HG03565 (cell line): Measurements from ENCODE around the gene H1-8.

ENCODE experiments used
- ATAC-seq: cut with Tn5 transposase; IDR thresholded peaks from one replicate; pipeline ENCODE4 v1.9.1; 2021; ENCODE audit warnings: mild to moderate bottlenecking, moderate library complexity; ENCODE audit not compliant: unreplicated experiment

The H1-8 gene

DNA sequence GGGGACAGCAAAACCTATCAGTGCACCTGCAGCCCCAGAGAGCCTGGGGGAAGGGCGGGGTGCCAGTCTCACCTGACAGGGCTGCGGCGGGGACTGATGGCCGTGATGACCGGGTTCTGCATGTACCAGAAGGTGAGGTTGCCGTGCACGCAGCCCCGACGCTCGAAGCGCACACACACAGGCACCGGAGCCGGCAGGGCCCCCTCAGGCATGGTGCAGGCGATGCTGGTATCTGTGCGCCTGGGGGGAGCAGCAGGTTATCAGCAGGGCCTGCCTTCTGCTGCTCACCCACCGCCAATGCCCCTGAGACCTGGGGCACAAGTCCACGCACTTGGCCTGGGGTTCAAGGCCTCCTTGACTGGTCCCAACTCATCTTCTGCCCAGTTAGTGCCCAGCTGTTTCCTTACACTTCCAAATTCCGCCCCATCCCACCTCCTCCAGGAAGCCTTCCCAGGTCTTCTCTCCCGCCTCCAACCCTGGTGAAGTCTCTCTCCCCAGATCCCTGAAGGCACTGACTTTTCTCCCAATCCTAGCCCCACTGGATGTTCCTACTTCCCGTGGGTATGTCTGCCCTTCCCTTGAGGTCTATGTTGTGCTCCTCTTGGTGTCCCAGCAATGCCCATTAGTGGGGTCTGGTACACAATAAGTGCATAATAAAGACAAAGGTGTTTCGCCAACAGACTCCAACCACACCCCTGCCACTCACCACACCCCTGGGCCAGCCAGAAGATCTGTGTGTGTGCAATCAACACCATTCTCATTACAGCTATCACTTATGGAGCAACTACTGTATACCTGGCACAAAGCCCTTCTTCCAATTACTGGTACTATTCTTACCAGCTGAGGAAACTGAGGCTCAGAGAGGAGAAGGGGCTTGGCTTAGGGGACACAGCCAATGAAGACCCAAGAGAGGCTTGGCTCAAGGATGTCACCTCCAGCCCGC lies 28.9 kb downstream of the H1-8 start:
- ATAC-seq = no peak

- no peak for ATAC-seq
Observed at GRCh38 chr3:129572603-129573002, 29.6 kb downstream of the H1-8 start.

- ATAC-seq = no peak
Observed at GRCh38 chr3:129573493-129573892, 30.5 kb downstream of the H1-8 start.

DNA sequence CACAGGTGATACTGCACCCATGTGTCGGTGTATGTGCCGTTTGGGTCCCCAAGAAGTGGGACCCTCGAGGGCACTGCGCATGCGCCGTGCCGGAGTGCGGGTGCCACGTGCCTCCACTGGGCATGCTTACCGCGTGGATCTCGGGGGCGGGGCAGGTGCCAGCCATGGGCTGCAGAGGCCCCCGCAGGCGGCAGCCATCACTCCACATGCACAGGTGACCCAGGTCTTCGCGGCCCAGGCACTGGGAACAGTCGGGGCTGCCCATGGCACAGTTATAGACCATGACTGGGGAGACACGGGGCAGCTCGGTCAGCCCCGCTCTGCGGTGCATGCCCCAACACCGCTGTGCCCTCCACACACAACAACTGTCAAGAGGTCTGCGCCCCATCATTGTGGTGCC lies 31.2 kb downstream of the H1-8 start:
- no peak for ATAC-seq

GRCh38 chr3:129575233-129575996 lies 32.4 kb downstream of the H1-8 start:
- no peak for ATAC-seq

GRCh38 chr3:129575997-129576384 lies 33.0 kb downstream of the H1-8 start:
- no peak for ATAC-seq

- ATAC-seq = no peak
Observed at GRCh38 chr3:129576514-129577352, 33.8 kb downstream of the H1-8 start.

GRCh38 chr3:129577366-129577765 lies 34.4 kb downstream of the H1-8 start:
- ATAC-seq = no peak

DNA sequence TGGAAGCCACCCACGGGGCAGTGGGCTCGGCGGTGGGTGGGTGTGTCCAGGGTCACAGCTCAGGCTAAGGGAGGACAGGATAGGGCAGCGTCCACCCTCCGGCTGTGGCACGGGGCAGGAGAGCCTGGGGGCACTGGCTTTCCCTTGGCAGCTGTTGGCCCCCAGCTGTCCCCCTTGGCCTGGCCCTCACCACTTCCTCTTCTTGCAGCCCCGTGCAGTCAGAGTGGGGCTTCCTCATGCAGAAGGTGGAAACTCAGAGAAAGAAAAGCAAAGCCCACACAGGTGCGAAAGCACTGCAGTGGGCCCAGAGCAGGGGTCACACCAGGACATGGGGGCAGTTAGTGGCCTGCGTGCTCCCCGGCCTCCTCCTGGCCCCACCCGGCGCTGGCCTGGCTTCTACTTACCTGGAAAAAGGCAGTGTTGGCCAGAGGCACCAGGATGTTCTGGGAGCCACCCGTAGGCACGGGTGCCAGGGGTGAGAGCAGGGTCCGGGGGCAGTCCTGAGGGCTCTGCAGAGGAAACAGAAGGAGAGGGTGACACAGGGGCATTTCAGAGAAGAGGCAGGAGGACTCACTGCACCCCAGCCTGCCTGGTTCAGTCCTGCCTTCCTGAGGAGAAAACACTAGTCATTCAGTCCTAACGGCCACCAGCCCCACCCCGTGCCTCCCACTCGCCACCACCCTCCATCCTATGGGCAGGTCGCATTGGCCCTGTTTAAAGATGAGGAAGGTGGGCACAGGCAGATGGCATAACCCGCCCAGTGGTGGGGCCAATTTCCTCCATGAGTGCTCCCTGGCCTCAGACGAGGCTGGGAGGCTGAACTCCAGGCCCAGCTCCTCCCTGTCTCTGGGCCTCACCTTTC lies 35.2 kb downstream of the H1-8 start:
- no peak for ATAC-seq

DNA sequence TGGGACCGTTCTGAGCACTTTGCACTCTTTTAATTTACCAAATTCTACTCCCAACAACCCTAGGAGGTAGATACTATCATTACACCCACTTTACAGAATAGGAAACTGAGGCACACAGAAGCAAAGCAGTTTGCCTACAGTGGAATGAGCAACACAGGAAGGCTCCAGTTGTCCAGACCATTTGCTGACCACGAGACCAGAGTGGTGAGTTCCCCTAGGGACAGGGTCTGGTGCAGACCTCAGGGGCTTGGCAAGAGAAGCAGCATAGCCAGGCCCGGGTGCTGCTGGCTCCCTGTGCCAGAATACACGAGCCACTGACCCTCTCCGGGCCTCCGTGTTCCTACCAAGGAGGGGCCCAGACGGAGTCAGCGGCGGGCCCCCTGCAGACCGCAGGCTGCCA lies 37.0 kb downstream of the H1-8 start:
- no peak for ATAC-seq

DNA sequence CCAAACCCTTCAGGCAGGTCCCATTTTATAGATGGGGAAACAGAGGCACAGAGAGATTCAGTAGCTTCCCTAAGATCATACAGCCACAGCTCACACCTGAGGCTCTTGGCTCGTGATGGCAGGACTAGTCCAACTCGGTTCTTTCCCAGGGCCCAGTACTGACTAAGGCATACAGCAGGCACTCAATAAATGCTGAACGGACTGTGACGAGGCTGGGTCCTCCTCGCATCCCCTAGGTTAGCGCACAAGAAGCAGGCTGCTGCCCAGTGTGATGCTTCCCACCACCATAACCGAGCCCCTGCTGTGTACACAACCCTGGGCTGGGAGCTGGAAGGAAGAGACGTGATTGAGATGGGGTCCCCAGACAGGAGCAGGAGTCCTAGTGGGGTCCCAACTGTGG lies 38.6 kb downstream of the H1-8 start:
- ATAC-seq = no peak

DNA sequence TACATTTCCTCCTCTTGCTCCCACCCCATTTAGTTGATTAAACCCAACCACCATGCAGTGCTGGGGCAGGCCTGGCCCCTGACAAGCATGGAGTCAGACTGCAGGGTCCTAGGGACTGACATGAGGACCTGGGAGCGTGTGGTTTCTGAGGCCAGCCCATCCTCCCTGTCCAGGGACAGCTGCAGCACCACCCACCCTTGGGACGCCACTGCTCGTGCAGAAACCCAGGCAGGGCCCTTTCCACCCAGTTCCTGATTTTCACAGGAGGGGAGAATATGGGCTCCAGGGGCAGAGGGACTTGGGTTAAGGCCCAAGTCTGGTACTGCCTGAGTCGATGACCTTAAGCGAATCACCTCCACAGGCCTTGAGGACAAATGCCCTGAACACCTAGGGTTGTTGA lies 39.8 kb downstream of the H1-8 start:
- ATAC-seq = no peak

GRCh38 chr3:129583289-129583688 lies 40.3 kb downstream of the H1-8 start:
- no peak for ATAC-seq

GRCh38 chr3:129584631-129585030 lies 41.7 kb downstream of the H1-8 start:
- ATAC-seq = no peak

DNA sequence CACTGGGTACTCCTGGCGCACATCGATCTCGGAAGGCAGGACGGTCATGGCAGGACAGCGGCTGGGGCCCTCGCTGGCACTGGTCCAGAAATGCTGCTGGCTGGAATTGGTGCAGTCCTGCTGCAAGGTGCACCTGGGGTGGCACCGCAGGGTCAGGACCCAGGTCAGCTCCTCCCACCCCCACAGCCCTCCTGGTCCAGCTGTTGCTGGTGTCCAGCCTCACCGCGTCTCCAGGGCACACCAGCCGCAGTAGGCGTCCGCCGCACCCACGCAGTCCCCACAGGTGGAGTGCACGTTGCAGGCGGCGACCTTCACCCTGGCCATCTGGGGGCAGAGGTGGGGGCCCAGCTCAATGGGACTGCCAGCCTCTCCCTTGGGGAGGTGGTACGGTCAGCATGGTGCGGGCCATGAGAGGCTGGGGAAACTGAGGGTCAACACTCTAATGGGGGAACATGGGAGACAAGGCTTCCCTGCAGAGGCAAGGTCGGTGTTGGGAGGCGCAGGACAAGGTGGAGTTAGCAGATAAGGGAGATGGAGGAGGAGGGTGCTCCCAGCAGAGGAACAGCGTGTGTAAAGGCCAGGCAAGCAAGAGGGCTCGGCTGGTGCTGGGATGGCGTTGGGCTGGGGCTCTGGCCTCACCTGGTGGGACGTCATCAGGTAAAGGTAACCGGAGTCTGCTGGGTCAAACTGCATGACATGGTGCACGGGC lies 43.1 kb downstream of the H1-8 start:
- ATAC-seq = no peak

- ATAC-seq = no peak
Observed at GRCh38 chr3:129586746-129587430, 43.9 kb downstream of the H1-8 start.

DNA sequence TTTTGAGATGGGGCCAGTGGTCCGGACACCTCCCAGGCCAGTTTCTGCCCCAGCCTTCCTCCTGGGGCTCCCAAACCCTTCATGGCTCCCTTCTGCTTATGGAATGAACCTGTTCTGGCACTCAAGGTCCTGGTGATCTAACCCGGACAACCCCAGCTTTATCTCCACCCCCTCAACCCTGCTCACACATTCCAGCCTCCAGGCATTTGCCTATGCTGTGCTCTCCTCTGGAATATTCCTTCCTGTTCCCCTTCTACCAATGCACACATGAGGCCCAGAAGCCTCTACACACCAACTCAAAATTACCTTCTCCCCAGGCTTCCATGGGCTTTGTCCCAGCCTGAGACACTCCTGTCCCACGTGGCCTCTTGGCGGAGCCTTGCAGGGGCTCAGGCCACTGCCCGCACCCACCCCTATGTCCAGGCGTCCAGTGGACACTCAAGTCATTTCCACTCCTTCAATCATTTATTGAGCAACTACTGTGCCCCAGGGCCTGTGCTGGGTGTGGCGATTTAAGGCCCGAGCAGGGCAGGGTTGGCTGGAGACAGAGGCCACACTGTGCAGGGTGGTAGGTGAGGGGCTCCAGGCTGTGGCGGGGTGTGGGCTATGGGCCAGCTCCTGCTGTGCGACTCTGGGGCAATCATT lies 44.7 kb downstream of the H1-8 start:
- ATAC-seq = no peak

GRCh38 chr3:129590215-129590614 lies 47.2 kb downstream of the H1-8 start:
- no peak for ATAC-seq

GRCh38 chr3:129591932-129592331 lies 49.0 kb downstream of the H1-8 start:
- no peak for ATAC-seq
